Sigmoid colon (tissue), 7 donors: ENCODE results near the gene NCKAP5. TPM values are rescaled to one million over a fixed set of nuclear protein-coding genes. Genes with fewer than 3 reads are reported as not detected.

Experiments
- DNase-seq: peaks from one replicate; pipeline ENCODE4 v3.0.0-alpha.2; 2019
- H3K27ac ChIP-seq, 4 donors: fragments of 200-600 bp; sonication (generic); one replicate each; pipeline ENCODE4 v1.5.1; 2016 to 2019; ENCODE audit warnings: mild to moderate bottlenecking in 1 of 4
- H3K27me3 ChIP-seq, 3 donors: fragments of 200-600 bp; sonication (generic); one replicate each; pipeline ENCODE4 v1.5.1; 2019; ENCODE audit warnings: mild to moderate bottlenecking in 1 of 3
- H3K36me3 ChIP-seq, 4 donors: fragments of 200-600 bp; sonication (generic); one replicate each; pipeline ENCODE4 v1.5.1; 2016 to 2019
- H3K4me1 ChIP-seq, 4 donors: fragments of 200-600 bp; sonication (generic); one replicate each; pipeline ENCODE4 v1.5.1; 2017 to 2019
- H3K4me3 ChIP-seq, 4 donors: fragments of 200-600 bp; sonication (generic); one replicate each; pipeline ENCODE4 v1.5.1; 2017 to 2019; ENCODE audit warnings: mild to moderate bottlenecking in 2 of 4, moderate library complexity in 1 of 4
- H3K9me3 ChIP-seq, 4 donors: fragments of 200-600 bp in 3 of 4; sonication (generic) in 3 of 4; one replicate each; pipeline versions ENCODE4 v1.5.1 to v1.6.1; 2013 to 2019
- EP300 ChIP-seq, 4 donors: sonication (generic); formaldehyde crosslinking; IDR thresholded peaks; one replicate each; pipeline ENCODE4 v1.6.1; 2017; ENCODE audit warnings: antibody characterized with exemption in 4 of 4
- POLR2A ChIP-seq, 2 donors: fragments of 450-650 bp; IDR thresholded peaks; one replicate each; pipeline ENCODE4 v1.6.1; 2016; ENCODE audit warnings: antibody characterized with exemption in 2 of 2, mild to moderate bottlenecking in 2 of 2, moderate library complexity in 2 of 2
- POLR2AphosphoS5 ChIP-seq, 4 donors: sonication (generic); formaldehyde crosslinking; IDR thresholded peaks; one replicate each; pipeline ENCODE4 v1.6.1; 2017; ENCODE audit warnings: antibody characterized with exemption in 4 of 4
- WGBS, 2 donors: extraction: QIAGEN DNeasy Blood & Tissue Kit; methylation state at CpG; one replicate each; pipeline ENCODE4 v1.1.7; 2013; 5-methylcytosine and 5-hydroxymethylcytosine counted together
- intact Hi-C: fragments of 100-400 bp; cut with DNase I; formaldehyde crosslinking; loops from one replicate; pipeline ENCODE4 v1.15.1; 2023
- polyA plus RNA-seq, 3 donors: library from polyadenylated mRNA; stranded (reverse); fragments of 200-250 nt; gene quantifications; one replicate each; pipeline ENCODE4 v1.2.3, GENCODE V29; 2013
- total RNA-seq, 4 donors: library from RNA; depleted of rRNA; stranded (reverse); fragments of >200 nt; gene quantifications; one replicate each; pipeline ENCODE4 v1.1.0, GENCODE V29; 2016
- TF ChIP-seq, protein P1 (sequence below), 4 experiments: fragments of 450-650 bp in 3 of 4; fragments of 200-600 bp in 1 of 4; IDR thresholded peaks; one replicate each; pipeline ENCODE4 v1.5.1; 2016 to 2019; ENCODE audit warnings: antibody characterized with exemption in 4 of 4, mild to moderate bottlenecking in 3 of 4, moderate library complexity in 2 of 4
- donor health status: healthy with polysubstance abuse.
- donor health status: Bipolar disorder and iron deficiency.
- donor health status: healthy.

NCKAP5 gene
- total and polyA plus RNA-seq, 7 donors, result under 0.01 to 3.7 (median 0.60) TPM

DNA sequence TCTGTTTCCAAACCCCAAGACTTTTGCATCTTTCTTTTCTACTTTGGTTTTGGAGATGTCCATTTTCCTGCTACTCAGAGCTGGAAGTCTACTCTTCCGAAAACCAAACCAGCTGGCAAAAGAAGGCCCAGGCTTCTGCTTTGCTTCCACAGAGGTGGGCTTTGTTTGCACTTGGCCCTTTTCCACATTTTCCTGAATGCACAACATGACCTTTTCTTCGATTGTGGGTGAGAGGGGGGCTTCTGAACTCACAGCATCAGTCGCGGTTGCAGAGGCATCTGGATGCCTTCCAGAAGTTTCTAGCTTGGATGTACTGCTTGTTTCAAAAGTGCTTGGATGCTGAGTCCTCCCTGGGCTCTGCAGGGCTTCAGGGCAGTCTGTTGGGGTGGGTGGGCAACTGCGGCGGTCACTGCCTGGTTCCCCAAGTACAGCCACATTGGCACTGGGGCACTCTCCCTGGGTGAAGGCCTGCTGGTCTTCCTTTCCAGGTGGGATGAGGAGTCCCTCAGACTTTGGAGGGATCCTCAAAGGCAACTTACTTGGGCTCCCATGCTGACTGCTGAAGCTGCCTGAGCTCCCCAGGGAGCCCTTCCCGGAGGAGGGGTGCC lies 786.0 kb downstream of the NCKAP5 start:
- no peak overlapping the region for H3K27ac ChIP-seq
- intact Hi-C loops, result no loop called here
- no peak overlapping the region for H3K4me3 ChIP-seq
- DNase-seq, result no peak
- H3K4me1 ChIP-seq, result no peaks in the 10 kb centered on the region
- TF ChIP-seq POLR2A (IDR thresholded peaks at IDR 0.05) (no peak), POLR2AphosphoS5 (IDR thresholded peaks at IDR 0.05) (no peak), EP300 (IDR thresholded peaks at IDR 0.05) (no peak)
- TF ChIP-seq, protein P1, sequence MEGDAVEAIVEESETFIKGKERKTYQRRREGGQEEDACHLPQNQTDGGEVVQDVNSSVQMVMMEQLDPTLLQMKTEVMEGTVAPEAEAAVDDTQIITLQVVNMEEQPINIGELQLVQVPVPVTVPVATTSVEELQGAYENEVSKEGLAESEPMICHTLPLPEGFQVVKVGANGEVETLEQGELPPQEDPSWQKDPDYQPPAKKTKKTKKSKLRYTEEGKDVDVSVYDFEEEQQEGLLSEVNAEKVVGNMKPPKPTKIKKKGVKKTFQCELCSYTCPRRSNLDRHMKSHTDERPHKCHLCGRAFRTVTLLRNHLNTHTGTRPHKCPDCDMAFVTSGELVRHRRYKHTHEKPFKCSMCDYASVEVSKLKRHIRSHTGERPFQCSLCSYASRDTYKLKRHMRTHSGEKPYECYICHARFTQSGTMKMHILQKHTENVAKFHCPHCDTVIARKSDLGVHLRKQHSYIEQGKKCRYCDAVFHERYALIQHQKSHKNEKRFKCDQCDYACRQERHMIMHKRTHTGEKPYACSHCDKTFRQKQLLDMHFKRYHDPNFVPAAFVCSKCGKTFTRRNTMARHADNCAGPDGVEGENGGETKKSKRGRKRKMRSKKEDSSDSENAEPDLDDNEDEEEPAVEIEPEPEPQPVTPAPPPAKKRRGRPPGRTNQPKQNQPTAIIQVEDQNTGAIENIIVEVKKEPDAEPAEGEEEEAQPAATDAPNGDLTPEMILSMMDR (IDR thresholded peaks at IDR 0.05), result no peak
- WGBS, 2 donors, result 89 to 91% methylated on average over 7 of the region's 7 CpGs
- no peaks in the 10 kb centered on the region for H3K27me3 ChIP-seq
- no peaks in the 10 kb centered on the region for H3K36me3 ChIP-seq
- no peaks in the 10 kb centered on the region for H3K9me3 ChIP-seq

DNA sequence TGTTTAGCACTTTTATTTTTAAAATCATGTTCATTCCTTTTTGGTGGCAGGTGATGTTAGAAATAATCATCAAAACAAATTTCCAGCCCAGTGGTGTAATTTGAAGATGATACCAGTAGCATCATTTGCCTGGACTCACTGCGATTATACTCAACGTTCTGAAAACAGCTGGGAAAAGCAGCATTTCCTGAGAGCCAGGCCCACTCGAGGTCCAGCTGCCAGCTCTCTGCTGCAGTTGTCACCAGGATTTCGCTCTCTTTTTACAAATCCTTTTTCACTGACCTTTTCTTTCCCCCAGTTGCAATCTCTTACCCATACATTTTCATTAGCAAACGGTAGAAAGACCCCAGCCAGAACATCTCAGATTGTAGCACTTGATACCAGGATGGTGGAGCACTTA lies 787.6 kb downstream of the NCKAP5 start:
- DNase-seq, result no peak
- Histone ChIP-seq H3K4me1 (no peaks in the 10 kb centered on the region), H3K9me3 (no peaks in the 10 kb centered on the region), H3K4me3 (no peak overlapping the region), H3K27ac (no peak overlapping the region), H3K27me3 (no peaks in the 10 kb centered on the region), H3K36me3 (no peaks in the 10 kb centered on the region)
- no peak for TF ChIP-seq POLR2A (IDR thresholded peaks at IDR 0.05)
- TF ChIP-seq, protein P1 (IDR thresholded peaks at IDR 0.05), result no peak
- intact Hi-C loops, result no loop called here
- WGBS, 2 donors, result 68 to 82% methylated on average over 5 of the region's 5 CpGs

DNA sequence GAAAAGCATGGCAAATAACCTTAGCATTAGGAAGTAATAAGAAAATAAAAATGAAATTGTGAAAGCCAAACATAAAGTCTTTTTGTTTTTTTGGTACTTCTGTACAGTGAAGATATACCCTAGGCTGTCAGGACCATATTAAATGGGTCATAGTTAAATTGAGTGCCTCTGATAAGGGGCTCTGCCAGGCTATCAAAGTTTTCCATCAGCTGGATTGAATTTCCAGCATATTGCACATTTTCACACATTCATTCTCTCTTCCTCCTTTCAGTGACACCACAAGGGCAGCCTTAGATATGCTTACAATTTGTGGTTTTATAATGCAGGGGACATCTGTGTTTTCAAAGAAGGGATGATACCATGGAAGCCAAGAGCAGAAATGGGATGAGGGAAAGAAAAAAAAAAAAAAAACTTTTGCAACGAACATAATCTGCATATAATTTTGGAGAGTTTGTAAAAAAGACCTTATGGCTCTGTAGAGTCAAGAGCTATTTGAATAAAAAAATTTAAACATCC lies 789.0 kb downstream of the NCKAP5 start:
- DNase-seq, result no peak

DNA sequence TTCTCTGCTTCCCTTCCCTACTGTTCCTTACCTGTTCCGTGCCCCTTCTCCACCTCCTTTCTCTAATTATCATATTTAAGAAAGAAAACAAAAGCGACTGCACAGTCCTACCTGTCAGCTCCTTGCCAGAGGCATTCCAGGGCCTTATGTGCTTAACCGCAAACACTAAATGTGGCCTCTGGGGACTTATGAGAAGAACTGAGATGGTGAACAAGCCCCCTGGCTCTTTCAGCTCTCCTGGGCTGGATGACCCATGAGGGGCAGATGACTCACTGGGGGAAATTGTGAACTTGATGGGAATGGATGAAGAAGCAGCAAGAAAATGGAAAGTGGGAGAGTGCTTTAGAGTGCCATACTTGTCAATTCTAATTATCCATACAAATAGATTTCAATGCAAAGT lies 792.0 kb downstream of the NCKAP5 start:
- H3K4me1 ChIP-seq, result no peaks in the 10 kb centered on the region
- intact Hi-C loops, result no loop called here
- WGBS, 2 donors, result 58 to 63% methylated on average over 3 of the region's 3 CpGs
- no peak overlapping the region for H3K27ac ChIP-seq
- no peak for DNase-seq
- H3K9me3 ChIP-seq, result no peaks in the 10 kb centered on the region
- no peaks in the 10 kb centered on the region for H3K36me3 ChIP-seq
- H3K4me3 ChIP-seq, result no peak overlapping the region
- H3K27me3 ChIP-seq, result no peaks in the 10 kb centered on the region
- TF ChIP-seq POLR2A (IDR thresholded peaks at IDR 0.05) (no peak), EP300 (IDR thresholded peaks at IDR 0.05) (no peak), POLR2AphosphoS5 (IDR thresholded peaks at IDR 0.05) (no peak)
- TF ChIP-seq, protein P1 (IDR thresholded peaks at IDR 0.05), result no peak

More for the DNA sequence above, 789.0 kb downstream of the NCKAP5 start:
- TF ChIP-seq, protein P1 (IDR thresholded peaks at IDR 0.05), result no peak
- TF ChIP-seq EP300 (IDR thresholded peaks at IDR 0.05), result no peak
- TF ChIP-seq POLR2AphosphoS5 (IDR thresholded peaks at IDR 0.05), result no peak
- Histone ChIP-seq H3K36me3 (no peaks in the 10 kb centered on the region), H3K9me3 (no peaks in the 10 kb centered on the region), H3K27ac (no peak overlapping the region), H3K27me3 (no peaks in the 10 kb centered on the region), H3K4me3 (no peak overlapping the region), H3K4me1 (no peaks in the 10 kb centered on the region)
- 78 to 85% methylated on average over 1 of the region's 1 CpG for WGBS, 2 donors
- intact Hi-C loops, result no loop called here

DNA sequence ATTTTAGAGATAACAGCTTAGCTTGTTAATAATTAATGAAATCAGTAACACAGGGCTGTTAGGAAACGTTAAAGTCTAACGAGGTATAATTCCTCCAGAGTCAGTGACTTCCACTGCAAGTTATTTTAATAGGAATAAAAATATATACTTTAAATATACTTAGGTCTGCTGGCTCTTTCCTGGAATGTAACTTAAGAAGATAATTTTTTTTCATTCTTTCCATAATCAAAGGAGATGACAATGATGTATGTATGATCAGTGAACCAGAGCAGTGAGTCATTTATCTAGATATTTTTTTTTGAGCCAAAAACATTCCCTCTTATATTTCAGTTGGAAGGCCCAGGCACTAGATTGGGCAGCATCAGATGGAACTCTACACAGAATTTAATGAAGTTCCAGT lies 794.1 kb downstream of the NCKAP5 start:
- 21 to 71% methylated on average over 2 of the region's 2 CpGs for WGBS, 2 donors
- intact Hi-C loops, result no loop called here
- no peaks in the 10 kb centered on the region for H3K27me3 ChIP-seq
- TF ChIP-seq EP300 (IDR thresholded peaks at IDR 0.05), result no peak
- TF ChIP-seq POLR2AphosphoS5 (IDR thresholded peaks at IDR 0.05), result no peak
- TF ChIP-seq POLR2A (IDR thresholded peaks at IDR 0.05), result no peak
- TF ChIP-seq, protein P1 (IDR thresholded peaks at IDR 0.05), result no peak
- H3K36me3 ChIP-seq, result no peaks in the 10 kb centered on the region
- H3K9me3 ChIP-seq, result no peaks in the 10 kb centered on the region
- no peak overlapping the region for H3K4me3 ChIP-seq
- H3K27ac ChIP-seq, result no peak overlapping the region
- DNase-seq, result no peak
- no peaks in the 10 kb centered on the region for H3K4me1 ChIP-seq
